CD4-positive, CD25-positive, alpha-beta regulatory T cell (primary cell): ENCODE results near the gene BABAM2. TPM values are rescaled to one million over a fixed set of nuclear protein-coding genes. Genes with fewer than 3 reads are reported as not detected.

ENCODE experiments used
- ATAC-seq, 2 donors: fragments of 150-1000 bp; cut with Tn5 transposase; one replicate each; pipeline ENCODE4 v1.10.0; 2021; ENCODE audit warnings: low read depth in 2 of 2, moderate number of reproducible peaks in 2 of 2, moderate library complexity in 1 of 2
- DNase-seq, 3 donors: peaks; one replicate each; pipeline versions ENCODE4 v3.0.0 to v3.0.0-alpha.2; 2012 to 2022; ENCODE audit warnings: mixed read lengths in 1 of 3
- H3K27ac ChIP-seq: one replicate; pipeline ENCODE4 v1.7.0; 2013; ENCODE audit warnings: mild to moderate bottlenecking, low read length; ENCODE audit not compliant: insufficient read depth, poor library complexity, severe bottlenecking
- H3K27me3 ChIP-seq: one replicate; pipeline ENCODE4 v1.7.0; 2013; ENCODE audit warnings: low read length; ENCODE audit not compliant: control insufficient read depth, insufficient read depth
- H3K36me3 ChIP-seq: one replicate; pipeline ENCODE4 v1.7.0; 2013; ENCODE audit warnings: mild to moderate bottlenecking, low read length, moderate library complexity; ENCODE audit not compliant: control insufficient read depth, insufficient read depth
- H3K4me1 ChIP-seq: 2 replicates; pipeline ENCODE4 v1.7.0; 2013; ENCODE audit warnings: mild to moderate bottlenecking, low read length; ENCODE audit not compliant: insufficient read depth, control insufficient read depth, poor library complexity, severe bottlenecking
- H3K4me3 ChIP-seq: one replicate; pipeline ENCODE4 v1.7.0; 2013; ENCODE audit warnings: low read depth, mild to moderate bottlenecking, low read length, moderate library complexity
- H3K9me3 ChIP-seq, 2 experiments: 1 replicate in 1 of 2; 2 replicates in 1 of 2; pipeline ENCODE4 v1.7.0; 2013; ENCODE audit warnings: low read length in 2 of 2, mild to moderate bottlenecking in 1 of 2, moderate library complexity in 1 of 2; ENCODE audit not compliant: control insufficient read depth in 2 of 2
- H3K27ac Mint-ChIP-seq, 3 donors: one replicate each; pipeline ENCODE4 v1.8.0; 2020 to 2022; ENCODE audit warnings: mild to moderate bottlenecking in 3 of 3, mixed read lengths in 3 of 3, moderate library complexity in 2 of 3
- H3K27me3 Mint-ChIP-seq: one replicate; pipeline ENCODE4 v1.8.0; 2022; ENCODE audit warnings: mild to moderate bottlenecking, mixed read lengths
- H3K36me3 Mint-ChIP-seq: one replicate; pipeline ENCODE4 v1.8.0; 2020; ENCODE audit warnings: mixed read lengths
- H3K4me1 Mint-ChIP-seq, 4 donors: one replicate each; pipeline ENCODE4 v1.8.0; 2020 to 2022; ENCODE audit warnings: mixed read lengths in 4 of 4, mild to moderate bottlenecking in 1 of 4
- H3K4me3 Mint-ChIP-seq, 4 donors: one replicate each; pipeline ENCODE4 v1.8.0; 2020 to 2022; ENCODE audit warnings: mild to moderate bottlenecking in 4 of 4, mixed read lengths in 4 of 4, moderate library complexity in 3 of 4
- H3K9me3 Mint-ChIP-seq, 7 donors: one replicate each; pipeline ENCODE4 v1.8.0; 2020 to 2022; ENCODE audit warnings: mixed read lengths in 7 of 7, mild to moderate bottlenecking in 3 of 7, moderate library complexity in 2 of 7
- polyA plus RNA-seq, 4 donors: library from polyadenylated mRNA; unstranded; fragments of 300-500 nt; fragmentation: Illumina TruSeq; gene quantifications; one replicate each; pipeline ENCODE4 v1.2.3, GENCODE V29; 2021
- total RNA-seq: library from RNA; stranded (reverse); gene quantifications from one replicate; pipeline ENCODE4 v1.2.3, GENCODE V29; 2022

The BABAM2 gene
- total and polyA plus RNA-seq, 5 donors from 2014 or later, result 42.9 to 70.0 (median 58.5) TPM

GRCh38 chr2:28361991-28362710 lies 471.6 kb downstream of the BABAM2 start:
- no peak overlapping the region for H3K27ac ChIP-seq
- H3K9me3 Mint-ChIP-seq, result peaks cover 0 to 1% (median 0%) of the 10 kb centered on the region in 7 donors
- no peaks in the 10 kb centered on the region for H3K36me3 Mint-ChIP-seq
- ATAC-seq (no peak), DNase-seq (no peak)
- H3K36me3 ChIP-seq, result no peaks in the 10 kb centered on the region
- no peaks in the 10 kb centered on the region for H3K27me3 ChIP-seq
- H3K4me1 Mint-ChIP-seq, result peaks cover 30 to 86% (median 45%) of the 10 kb centered on the region in 4 donors
- H3K27ac Mint-ChIP-seq, result peak overlapping the region; percentile 39 to 97 (median 93)
- H3K4me3 ChIP-seq, result no peak overlapping the region
- peaks cover 70% of the 10 kb centered on the region for H3K4me1 ChIP-seq
- peak overlapping the region in 3 of 4 donors; percentile 29 to 44 (median 39) for H3K4me3 Mint-ChIP-seq
- peaks cover 12% of the 10 kb centered on the region for H3K27me3 Mint-ChIP-seq
- H3K9me3 ChIP-seq, result no peaks in the 10 kb centered on the region

GRCh38 chr2:28362991-28363521 lies 472.5 kb downstream of the BABAM2 start:
- Mint-ChIP-seq H3K27me3 (peaks cover 16% of the 10 kb centered on the region), H3K4me1 (peaks cover 30 to 89% (median 48%) of the 10 kb centered on the region in 4 donors), H3K36me3 (no peaks in the 10 kb centered on the region), H3K9me3 (peaks cover 0 to 1% (median 0%) of the 10 kb centered on the region in 7 donors), H3K4me3 (no peak overlapping the region), H3K27ac (peak overlapping the region in 1 of 3 donors; percentile 79)
- Histone ChIP-seq H3K27ac (no peak overlapping the region), H3K27me3 (no peaks in the 10 kb centered on the region), H3K36me3 (no peaks in the 10 kb centered on the region), H3K4me3 (no peak overlapping the region), H3K9me3 (no peaks in the 10 kb centered on the region), H3K4me1 (peaks cover 78% of the 10 kb centered on the region)
- ATAC-seq (no peak), DNase-seq (no peak)

- peaks cover 30 to 83% (median 47%) of the 10 kb centered on the region in 4 donors for H3K4me1 Mint-ChIP-seq
- H3K27ac Mint-ChIP-seq, result peak overlapping the region in 1 of 3 donors; percentile 75
- H3K9me3 ChIP-seq, result no peaks in the 10 kb centered on the region
- no peaks in the 10 kb centered on the region for H3K27me3 ChIP-seq
- H3K4me3 Mint-ChIP-seq, result peak overlapping the region in 1 of 4 donors; percentile 78
- H3K27me3 Mint-ChIP-seq, result peaks cover 16% of the 10 kb centered on the region
- H3K36me3 Mint-ChIP-seq, result no peaks in the 10 kb centered on the region
- peaks cover 71% of the 10 kb centered on the region for H3K4me1 ChIP-seq
- DNase-seq, result no peak
- H3K9me3 Mint-ChIP-seq, result peaks cover 0 to 1% (median 0%) of the 10 kb centered on the region in 7 donors
- no peak overlapping the region for H3K27ac ChIP-seq
- H3K36me3 ChIP-seq, result no peaks in the 10 kb centered on the region
- no peak overlapping the region for H3K4me3 ChIP-seq
- ATAC-seq, result no peak
These were observed 473.3 kb downstream of the BABAM2 start for GRCh38 chr2:28363686-28364280.

- H3K27me3 Mint-ChIP-seq, result peaks cover 14% of the 10 kb centered on the region
- H3K4me1 ChIP-seq, result peaks cover 62% of the 10 kb centered on the region
- peak overlapping the region in 1 of 3 donors; percentile 75 for H3K27ac Mint-ChIP-seq
- no peak overlapping the region for H3K4me3 ChIP-seq
- ATAC-seq (no peak), DNase-seq (no peak)
- peaks cover 23 to 78% (median 42%) of the 10 kb centered on the region in 4 donors for H3K4me1 Mint-ChIP-seq
- H3K4me3 Mint-ChIP-seq, result peak overlapping the region in 3 of 4 donors; percentile 5 to 78 (median 46)
- H3K9me3 Mint-ChIP-seq, result no peaks in the 10 kb centered on the region
- H3K27ac ChIP-seq, result no peak overlapping the region
- H3K27me3 ChIP-seq, result no peaks in the 10 kb centered on the region
- H3K9me3 ChIP-seq, result no peaks in the 10 kb centered on the region
- H3K36me3 Mint-ChIP-seq, result no peaks in the 10 kb centered on the region
- no peaks in the 10 kb centered on the region for H3K36me3 ChIP-seq
These were observed 474.1 kb downstream of the BABAM2 start for GRCh38 chr2:28364610-28365009.

- Mint-ChIP-seq H3K4me3 (peak overlapping the region in 3 of 4 donors; percentile 5 to 78 (median 48)), H3K36me3 (no peaks in the 10 kb centered on the region), H3K27me3 (peaks cover 14% of the 10 kb centered on the region), H3K4me1 (peaks cover 23 to 72% (median 40%) of the 10 kb centered on the region in 4 donors), H3K9me3 (no peaks in the 10 kb centered on the region), H3K27ac (peak overlapping the region in 1 of 3 donors; percentile 59)
- Histone ChIP-seq H3K27ac (no peak overlapping the region), H3K4me3 (no peak overlapping the region), H3K9me3 (no peaks in the 10 kb centered on the region), H3K4me1 (peaks cover 57% of the 10 kb centered on the region), H3K27me3 (no peaks in the 10 kb centered on the region), H3K36me3 (no peaks in the 10 kb centered on the region)
- ATAC-seq, result no peak
- no peak for DNase-seq
These were observed 474.6 kb downstream of the BABAM2 start for GRCh38 chr2:28365158-28365557.

GRCh38 chr2:28366149-28366495 lies 475.6 kb downstream of the BABAM2 start:
- peaks cover 47% of the 10 kb centered on the region for H3K4me1 ChIP-seq
- Mint-ChIP-seq H3K27me3 (peaks cover 21% of the 10 kb centered on the region), H3K27ac (peak overlapping the region; percentile 60 to 96 (median 93)), H3K36me3 (no peaks in the 10 kb centered on the region), H3K4me3 (peak overlapping the region; percentile 78 to 92 (median 82)), H3K4me1 (peaks cover 28 to 63% (median 40%) of the 10 kb centered on the region in 4 donors), H3K9me3 (no peaks in the 10 kb centered on the region)
- no peaks in the 10 kb centered on the region for H3K36me3 ChIP-seq
- DNase-seq, result no peak
- H3K9me3 ChIP-seq, result no peaks in the 10 kb centered on the region
- no peak for ATAC-seq
- H3K27me3 ChIP-seq, result no peaks in the 10 kb centered on the region
- H3K4me3 ChIP-seq, result peak overlapping the region; percentile 57
- no peak overlapping the region for H3K27ac ChIP-seq

GRCh38 chr2:28366496-28367282 lies 476.2 kb downstream of the BABAM2 start:
- Histone ChIP-seq H3K9me3 (no peaks in the 10 kb centered on the region), H3K36me3 (no peaks in the 10 kb centered on the region), H3K27ac (peak overlapping the region; percentile 62), H3K4me3 (peak overlapping the region; percentile 57), H3K4me1 (peaks cover 42% of the 10 kb centered on the region), H3K27me3 (no peaks in the 10 kb centered on the region)
- H3K4me1 Mint-ChIP-seq, result peaks cover 28 to 57% (median 37%) of the 10 kb centered on the region in 4 donors
- H3K4me3 Mint-ChIP-seq, result peak overlapping the region; percentile 78 to 92 (median 82)
- no peaks in the 10 kb centered on the region for H3K9me3 Mint-ChIP-seq
- peak; percentile 93 to 98 for ATAC-seq
- H3K36me3 Mint-ChIP-seq, result no peaks in the 10 kb centered on the region
- peak; percentile 47 to 93 (median 74) for DNase-seq
- H3K27me3 Mint-ChIP-seq, result peaks cover 22% of the 10 kb centered on the region
- peak overlapping the region; percentile 60 to 96 (median 93) for H3K27ac Mint-ChIP-seq
